ENCODE results near the gene CKS1B.
A peak's percentile ranks its signal among the peaks of the same experiment; 100 is the strongest.

CKS1B gene

GRCh38 chr1:154953611-154954038, 20.9 kb upstream of the CKS1B start:
- Mint-ChIP-seq H3K27ac (no peak overlapping the region), H3K36me3 (ENCODE audit: low read depth) (peaks cover 13% of the 10 kb centered on the region), H3K9me3 (no peaks in the 10 kb centered on the region), H3K4me1 (peaks cover 61% of the 10 kb centered on the region), H3K27me3 (ENCODE audit: low read depth, poor library complexity) (no peaks in the 10 kb centered on the region), H3K4me3 (peak overlapping the region; percentile 94)
- TF ChIP-seq, protein P1, sequence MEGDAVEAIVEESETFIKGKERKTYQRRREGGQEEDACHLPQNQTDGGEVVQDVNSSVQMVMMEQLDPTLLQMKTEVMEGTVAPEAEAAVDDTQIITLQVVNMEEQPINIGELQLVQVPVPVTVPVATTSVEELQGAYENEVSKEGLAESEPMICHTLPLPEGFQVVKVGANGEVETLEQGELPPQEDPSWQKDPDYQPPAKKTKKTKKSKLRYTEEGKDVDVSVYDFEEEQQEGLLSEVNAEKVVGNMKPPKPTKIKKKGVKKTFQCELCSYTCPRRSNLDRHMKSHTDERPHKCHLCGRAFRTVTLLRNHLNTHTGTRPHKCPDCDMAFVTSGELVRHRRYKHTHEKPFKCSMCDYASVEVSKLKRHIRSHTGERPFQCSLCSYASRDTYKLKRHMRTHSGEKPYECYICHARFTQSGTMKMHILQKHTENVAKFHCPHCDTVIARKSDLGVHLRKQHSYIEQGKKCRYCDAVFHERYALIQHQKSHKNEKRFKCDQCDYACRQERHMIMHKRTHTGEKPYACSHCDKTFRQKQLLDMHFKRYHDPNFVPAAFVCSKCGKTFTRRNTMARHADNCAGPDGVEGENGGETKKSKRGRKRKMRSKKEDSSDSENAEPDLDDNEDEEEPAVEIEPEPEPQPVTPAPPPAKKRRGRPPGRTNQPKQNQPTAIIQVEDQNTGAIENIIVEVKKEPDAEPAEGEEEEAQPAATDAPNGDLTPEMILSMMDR (IDR thresholded peaks at IDR 0.05): no peak
- no peak for DNase-seq

- Mint-ChIP-seq H3K4me1 (peaks cover 61% of the 10 kb centered on the region), H3K9me3 (no peaks in the 10 kb centered on the region), H3K4me3 (peak overlapping the region; percentile 94), H3K36me3 (ENCODE audit: low read depth) (peaks cover 11% of the 10 kb centered on the region), H3K27ac (peak overlapping the region; percentile 100), H3K27me3 (ENCODE audit: low read depth, poor library complexity) (no peaks in the 10 kb centered on the region)
- TF ChIP-seq, protein P1 (IDR thresholded peaks at IDR 0.05): no peak
- no peak for DNase-seq
Observed at GRCh38 chr1:154954541-154954940, 19.9 kb upstream of the CKS1B start.

GRCh38 chr1:154955039-154955717, 19.3 kb upstream of the CKS1B start:
- TF ChIP-seq, protein P1 (IDR thresholded peaks at IDR 0.05): no peak
- peak overlapping the region; percentile 94 for H3K4me3 Mint-ChIP-seq
- peaks cover 63% of the 10 kb centered on the region for H3K4me1 Mint-ChIP-seq
- no peaks in the 10 kb centered on the region for H3K27me3 Mint-ChIP-seq (ENCODE audit: low read depth, poor library complexity)
- H3K36me3 Mint-ChIP-seq (ENCODE audit: low read depth): peaks cover 11% of the 10 kb centered on the region
- H3K27ac Mint-ChIP-seq: peak overlapping the region; percentile 100
- no peaks in the 10 kb centered on the region for H3K9me3 Mint-ChIP-seq
- peak; percentile 50 for DNase-seq

- H3K27ac Mint-ChIP-seq: peak within 1 kb of the TSS; percentile 100
- H3K4me3 Mint-ChIP-seq: peak within 1 kb of the TSS; percentile 94
- H3K27me3 Mint-ChIP-seq (ENCODE audit: low read depth, poor library complexity): no peaks in the 10 kb centered on the region
- TF ChIP-seq, protein P1 (IDR thresholded peaks at IDR 0.05): peak; percentile 14
- peaks cover 5% of the 10 kb centered on the region for H3K36me3 Mint-ChIP-seq (ENCODE audit: low read depth)
- no peaks in the 10 kb centered on the region for H3K9me3 Mint-ChIP-seq
- peaks cover 70% of the 10 kb centered on the region for H3K4me1 Mint-ChIP-seq
- DNase-seq: peak; percentile 81
Observed at GRCh38 chr1:154955718-154956543, 18.6 kb upstream of the CKS1B start, which contains the start of gene PBXIP1. PBXIP1 (minus strand) TSS chr1:154956099; CDS start chr1:154953721, 2,378 bp downstream.

DNA sequence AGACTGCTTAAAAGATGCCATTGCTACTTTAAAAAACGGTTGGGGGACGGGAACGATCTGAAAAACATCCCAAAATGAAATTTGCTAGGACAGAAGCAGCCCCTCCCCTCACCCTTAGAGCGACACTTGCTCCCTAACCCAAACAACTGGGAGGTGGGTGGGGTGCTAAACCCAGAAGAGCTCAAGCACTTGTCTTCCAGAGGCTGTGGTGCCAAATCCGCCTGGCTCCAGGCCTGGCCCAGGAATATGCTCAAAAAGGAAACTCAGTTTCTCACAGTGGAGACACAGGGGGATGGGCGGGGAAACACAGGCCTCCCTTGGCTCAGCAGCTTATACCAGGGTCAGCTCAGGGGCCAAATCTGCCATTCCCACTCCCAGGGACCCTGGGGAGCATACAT, 17.9 kb upstream of the CKS1B start:
- Mint-ChIP-seq H3K9me3 (no peaks in the 10 kb centered on the region), H3K4me3 (peak overlapping the region; percentile 94), H3K27ac (peak overlapping the region; percentile 100), H3K27me3 (ENCODE audit: low read depth, poor library complexity) (no peaks in the 10 kb centered on the region), H3K4me1 (peaks cover 74% of the 10 kb centered on the region), H3K36me3 (ENCODE audit: low read depth) (peaks cover 5% of the 10 kb centered on the region)
- TF ChIP-seq, protein P1 (IDR thresholded peaks at IDR 0.05): no peak
- no peak for DNase-seq
